Endothelial cell of umbilical vein (primary cell): ENCODE results near the gene CCM2. TPM values are rescaled to one million over a fixed set of nuclear protein-coding genes. Genes with fewer than 3 reads are reported as not detected.

ENCODE experiments used
- BruUV-seq: library from RNA; stranded (reverse); fragments of 400-500 nt; replicated peaks from 2 replicates; lab custom pipeline; 2021; lab: Mats Ljungman, UMichigan
- CTCF ChIA-PET: fragments of 300-600, 350-600 bp; sonication (Branson Sonifier 250); formaldehyde crosslinking; loops from one replicate; lab custom pipeline; 2021; ENCODE audit warnings: antibody characterized with exemption, inconsistent platforms; lab: Charles Lee
- POLR2A ChIA-PET: fragments of 300-600, 350-600 bp; sonication (Branson Sonifier 250); formaldehyde crosslinking; loops from one replicate; lab custom pipeline; 2021; ENCODE audit warnings: antibody characterized with exemption, inconsistent platforms; lab: Charles Lee
- DNase-seq: peaks from one replicate; pipeline ENCODE4 v3.0.0-alpha.2; 2011; ENCODE audit warnings: low read depth, low spot score
- FAIRE-seq: peaks from 2 replicates; lab custom pipeline; 2011; peaks lifted over from hg19 to GRCh38; lab: Jason Lieb, UNC
- H2AFZ ChIP-seq: 2 replicates; pipeline ENCODE4 v1.6.0; 2012; ENCODE audit warnings: low read depth, low read length, control low read depth, inconsistent platforms
- H3K27ac ChIP-seq: 2 replicates; pipeline ENCODE4 v1.5.1; 2011; ENCODE audit warnings: low read depth, mild to moderate bottlenecking, control low read depth, low read length, moderate library complexity; ENCODE audit not compliant: insufficient read depth
- H3K27me3 ChIP-seq, 2 experiments: 2 replicates each; pipeline versions ENCODE4 v1.6.0 to v1.6.1; 2011; ENCODE audit warnings: low read length in 2 of 2, mixed read lengths in 1 of 2; ENCODE audit not compliant: control insufficient read depth in 2 of 2, insufficient read depth in 2 of 2
- H3K36me3 ChIP-seq, 2 experiments: 2 replicates in 1 of 2; 3 replicates in 1 of 2; pipeline ENCODE4 v1.5.1; 2011; ENCODE audit warnings: low read length in 2 of 2, mild to moderate bottlenecking in 1 of 2, moderate library complexity in 1 of 2; ENCODE audit not compliant: control insufficient read depth in 2 of 2, insufficient read depth in 2 of 2; ENCODE audit errors: extremely low read depth in 1 of 2
- H3K4me1 ChIP-seq: 3 replicates; pipeline ENCODE4 v1.5.1; 2011; ENCODE audit warnings: mild to moderate bottlenecking, low read length; ENCODE audit not compliant: control insufficient read depth, insufficient read depth; ENCODE audit errors: extremely low read depth
- H3K4me2 ChIP-seq: 2 replicates; pipeline ENCODE4 v1.6.1; 2011; ENCODE audit warnings: low read length, control low read depth, mixed read lengths; ENCODE audit not compliant: insufficient read depth
- H3K4me3 ChIP-seq, 3 experiments: fragments of 200-600 bp in 1 of 3; sonication (generic), shearing (Covaris generic) in 1 of 3; replicated peaks in 1 of 3; 2 replicates each; pipeline ENCODE4 v1.5.1; 2011 to 2016; ENCODE audit warnings: control low read depth in 3 of 3, low read length in 3 of 3, mild to moderate bottlenecking in 2 of 3, inconsistent platforms in 1 of 3, low read depth in 1 of 3, moderate library complexity in 1 of 3; ENCODE audit not compliant: insufficient read depth in 1 of 3
- H3K79me2 ChIP-seq: 2 replicates; pipeline ENCODE4 v1.6.0; 2012; ENCODE audit warnings: low read length, inconsistent platforms; ENCODE audit not compliant: control insufficient read depth, insufficient read depth
- H3K9ac ChIP-seq: replicated peaks from 2 replicates; pipeline ENCODE3; 2011; ENCODE audit warnings: low read length, control low read depth; ENCODE audit not compliant: insufficient read depth; ENCODE audit errors: extremely low read depth
- H3K9me1 ChIP-seq: replicated peaks from 3 replicates; pipeline ENCODE4 v1.6.0; 2011; ENCODE audit warnings: mild to moderate bottlenecking, low read length; ENCODE audit not compliant: control insufficient read depth, insufficient read depth; ENCODE audit errors: extremely low read depth
- H3K9me3 ChIP-seq: replicated peaks from 2 replicates; pipeline ENCODE4 v1.5.1; 2012; ENCODE audit warnings: low read length, inconsistent platforms; ENCODE audit not compliant: control insufficient read depth, insufficient read depth
- H4K20me1 ChIP-seq: replicated peaks from 2 replicates; pipeline ENCODE3; 2011; ENCODE audit warnings: mild to moderate bottlenecking, low read length; ENCODE audit not compliant: control insufficient read depth, insufficient read depth; ENCODE audit errors: extremely low read depth
- EZH2 ChIP-seq: IDR thresholded peaks from 2 replicates; pipeline ENCODE4 v1.6.1; 2012; ENCODE audit warnings: borderline replicate concordance, low read depth, mild to moderate bottlenecking, moderate library complexity, low read length, inconsistent platforms; ENCODE audit not compliant: severe bottlenecking
- FOS ChIP-seq: IDR thresholded peaks from 2 replicates; pipeline ENCODE4 v1.6.1; 2011; ENCODE audit warnings: mild to moderate bottlenecking, low read length, moderate library complexity, borderline replicate concordance; ENCODE audit not compliant: insufficient read depth
- GATA2 ChIP-seq: IDR thresholded peaks from 2 replicates; pipeline ENCODE4 v1.7.0; 2011; ENCODE audit warnings: low read depth, mild to moderate bottlenecking, moderate library complexity, mixed read lengths, low read length; ENCODE audit not compliant: insufficient read length, insufficient read depth
- JUN ChIP-seq: IDR thresholded peaks from 2 replicates; pipeline ENCODE4 v1.6.1; 2011; ENCODE audit warnings: borderline replicate concordance, low read depth; ENCODE audit not compliant: insufficient read length, insufficient read depth
- MYC ChIP-seq: IDR thresholded peaks from one replicate; pipeline ENCODE4 v1.6.1; 2011; ENCODE audit warnings: mild to moderate bottlenecking, low read depth, low read length
- POLR2A ChIP-seq: IDR thresholded peaks from 2 replicates; pipeline ENCODE4 v1.6.1; 2012; ENCODE audit warnings: low read depth, mild to moderate bottlenecking, control low read depth, low read length
- POLR2AphosphoS5 ChIP-seq: IDR thresholded peaks from 2 replicates; pipeline ENCODE4 v1.6.1; 2012; ENCODE audit warnings: low read depth, mild to moderate bottlenecking, control low read depth, low read length, moderate library complexity; ENCODE audit not compliant: insufficient read depth
- dilution Hi-C: fragments of 300-500 bp; cut with MboI; formaldehyde crosslinking; loops from one replicate; pipeline ENCODE4 v1.15.0; 2019; ENCODE audit warnings: low sequenced_read_pairs; ENCODE audit not compliant: extremely low pct_ligation_motif_present
- intact Hi-C: fragments of 100-400 bp; cut with micrococcal nuclease; formaldehyde crosslinking; loops from one replicate; pipeline ENCODE4 v1.10.0; 2022
- polyA plus RNA-seq, 4 experiments: library from polyadenylated mRNA; depleted of rRNA in 3 of 4; stranded (reverse) in 3 of 4; unstranded in 1 of 4; fragments of >200 nt; gene quantifications; 2 replicates each; pipeline versions ENCODE4 v1.2.1 to v1.2.3, GENCODE V29; 2011 to 2012; ENCODE audit warnings: missing spikeins in 1 of 4
- total RNA-seq: library from RNA; stranded (reverse); gene quantifications from 2 replicates; pipeline ENCODE4 v1.2.3, GENCODE V29; 2021
- TF ChIP-seq, protein P1 (sequence below), 2 donors: IDR thresholded peaks; 1 replicate in 1 of 2; 2 replicates in 1 of 2; pipeline ENCODE4 v1.5.1; 2011; ENCODE audit warnings: low read length in 2 of 2, mild to moderate bottlenecking in 2 of 2, moderate library complexity in 2 of 2, control low read depth in 1 of 2, inconsistent platforms in 1 of 2, low read depth in 1 of 2; ENCODE audit not compliant: insufficient read depth in 1 of 2; ENCODE audit errors: extremely low read depth in 1 of 2
- TF ChIP-seq, protein P2 (sequence below): IDR thresholded peaks from 2 replicates; pipeline ENCODE4 v1.6.1; 2011; ENCODE audit not compliant: insufficient read depth, insufficient read length

Gene CCM2
- total and polyA plus RNA-seq, 2 donors (not counting 3 experiments of a cell fraction or from before 2014, with no cell fraction given) = 66.1 to 70.4 TPM

DNA sequence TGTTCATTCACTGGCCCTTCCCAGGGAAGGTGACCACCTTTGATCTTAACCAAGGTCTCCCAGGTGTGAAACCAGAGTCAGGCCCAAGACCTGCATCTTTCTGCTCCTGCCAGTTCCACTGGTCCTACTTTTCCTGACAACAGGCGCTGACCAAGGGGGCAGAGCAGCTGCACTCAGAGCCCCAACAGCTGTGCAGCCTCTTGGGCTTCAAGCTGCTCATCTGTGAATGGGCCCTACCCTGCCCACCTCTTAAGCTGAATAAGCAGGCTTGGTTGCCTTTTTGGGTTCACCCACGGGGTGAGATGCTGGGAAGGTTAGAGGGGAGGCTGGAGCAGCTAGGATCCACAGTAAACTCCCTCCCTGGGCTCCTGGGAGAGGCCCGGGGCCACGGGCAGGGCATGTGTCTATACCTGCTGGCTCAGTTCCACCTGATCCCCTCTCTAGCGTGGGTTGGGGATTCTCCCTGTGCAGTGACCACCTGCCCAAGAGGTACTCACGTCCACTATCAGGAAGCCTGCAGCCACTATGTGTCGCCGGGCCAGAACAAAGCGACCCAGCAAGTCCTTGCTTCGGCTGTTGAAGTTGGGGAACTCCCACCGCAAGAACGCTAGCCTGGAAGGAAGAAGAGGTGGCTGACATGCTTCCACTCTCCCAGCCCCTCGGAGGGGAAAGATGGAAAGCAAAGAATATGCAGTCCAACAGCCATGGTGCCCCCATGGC lies 100.9 kb downstream of the CCM2 start:
- Histone ChIP-seq H3K9me3 (no peaks in the 10 kb centered on the region), H3K4me2 (no peak overlapping the region), H3K9ac (no peak overlapping the region), H3K9me1 (no peaks in the 10 kb centered on the region), H4K20me1 (no peaks in the 10 kb centered on the region), H3K4me3 (no peak overlapping the region), H3K27ac (no peak overlapping the region), H3K36me3 (peaks cover 7 to 62% of the 10 kb centered on the region in 2 experiments), H2AFZ (no peak overlapping the region), H3K27me3 (no peaks in the 10 kb centered on the region), H3K4me1 (no peaks in the 10 kb centered on the region), H3K79me2 (no peaks in the 10 kb centered on the region)
- no peak for DNase-seq
- FAIRE-seq = no peak
- intact Hi-C loops = no loop called here
- dilution Hi-C loops = no loop called here
- TF ChIP-seq POLR2AphosphoS5 = no peak
- no peak for TF ChIP-seq POLR2A
- TF ChIP-seq, protein P1, sequence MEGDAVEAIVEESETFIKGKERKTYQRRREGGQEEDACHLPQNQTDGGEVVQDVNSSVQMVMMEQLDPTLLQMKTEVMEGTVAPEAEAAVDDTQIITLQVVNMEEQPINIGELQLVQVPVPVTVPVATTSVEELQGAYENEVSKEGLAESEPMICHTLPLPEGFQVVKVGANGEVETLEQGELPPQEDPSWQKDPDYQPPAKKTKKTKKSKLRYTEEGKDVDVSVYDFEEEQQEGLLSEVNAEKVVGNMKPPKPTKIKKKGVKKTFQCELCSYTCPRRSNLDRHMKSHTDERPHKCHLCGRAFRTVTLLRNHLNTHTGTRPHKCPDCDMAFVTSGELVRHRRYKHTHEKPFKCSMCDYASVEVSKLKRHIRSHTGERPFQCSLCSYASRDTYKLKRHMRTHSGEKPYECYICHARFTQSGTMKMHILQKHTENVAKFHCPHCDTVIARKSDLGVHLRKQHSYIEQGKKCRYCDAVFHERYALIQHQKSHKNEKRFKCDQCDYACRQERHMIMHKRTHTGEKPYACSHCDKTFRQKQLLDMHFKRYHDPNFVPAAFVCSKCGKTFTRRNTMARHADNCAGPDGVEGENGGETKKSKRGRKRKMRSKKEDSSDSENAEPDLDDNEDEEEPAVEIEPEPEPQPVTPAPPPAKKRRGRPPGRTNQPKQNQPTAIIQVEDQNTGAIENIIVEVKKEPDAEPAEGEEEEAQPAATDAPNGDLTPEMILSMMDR (IDR thresholded peaks at IDR 0.05; ENCODE audit: extremely low read depth in 1 of 2, insufficient read depth in 1 of 2, low read depth in 1 of 2, low read length in 2 of 2) = no peak
- ChIA-PET CTCF (interaction anchor here (1.0 kb wide), 1 partner anchor 12 kb away, joined by 3 read pairs; no protein-coding TSS in a partner anchor), POLR2A (no interaction called here)
- no TSS peak for BruUV-seq

GRCh38 chr7:45101748-45102147 lies 101.7 kb downstream of the CCM2 start:
- ChIA-PET POLR2A (no interaction called here), CTCF (interaction anchor here (1.0 kb wide), 1 partner anchor 13 kb away, joined by 3 read pairs; no protein-coding TSS in a partner anchor)
- H3K9me1 ChIP-seq = no peaks in the 10 kb centered on the region
- no TSS peak for BruUV-seq
- DNase-seq (no peak), FAIRE-seq (no peak)
- H3K9ac ChIP-seq = no peak overlapping the region
- H3K9me3 ChIP-seq = no peaks in the 10 kb centered on the region
- H3K4me1 ChIP-seq = no peaks in the 10 kb centered on the region
- dilution Hi-C loops = no loop called here
- H3K36me3 ChIP-seq = peaks cover 7 to 65% of the 10 kb centered on the region in 2 experiments
- H3K27ac ChIP-seq = no peak overlapping the region
- H3K4me2 ChIP-seq = no peak overlapping the region
- H4K20me1 ChIP-seq = no peaks in the 10 kb centered on the region
- no peaks in the 10 kb centered on the region for H3K27me3 ChIP-seq
- intact Hi-C loops = no loop called here
- H2AFZ ChIP-seq = no peak overlapping the region
- peaks cover 2% of the 10 kb centered on the region for H3K79me2 ChIP-seq
- no peak overlapping the region for H3K4me3 ChIP-seq
- TF ChIP-seq GATA2 = no peak
- TF ChIP-seq, protein P1 (IDR thresholded peaks at IDR 0.05; ENCODE audit: extremely low read depth in 1 of 2, insufficient read depth in 1 of 2, low read depth in 1 of 2, low read length in 2 of 2) = no peak
- TF ChIP-seq FOS = no peak
- TF ChIP-seq MYC = no peak
- no peak for TF ChIP-seq JUN
- no peak for TF ChIP-seq POLR2AphosphoS5
- no peak for TF ChIP-seq POLR2A
- TF ChIP-seq EZH2 = no peak
- TF ChIP-seq, protein P2, sequence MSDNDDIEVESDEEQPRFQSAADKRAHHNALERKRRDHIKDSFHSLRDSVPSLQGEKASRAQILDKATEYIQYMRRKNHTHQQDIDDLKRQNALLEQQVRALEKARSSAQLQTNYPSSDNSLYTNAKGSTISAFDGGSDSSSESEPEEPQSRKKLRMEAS = no peak
